Right lobe of liver (tissue), 6 donors: ENCODE data around the gene PACRG. TPM values are rescaled to one million over a fixed set of nuclear protein-coding genes. Genes with fewer than 3 reads are reported as not detected.

Experiments used
- ATAC-seq, 4 donors: fragments of 200-7000 bp; cut with Tn5 transposase; one replicate each; pipeline ENCODE4 v1.9.1; 2020; ENCODE audit warnings: mild to moderate bottlenecking in 4 of 4, moderate library complexity in 4 of 4
- DNase-seq, 3 donors: peaks; one replicate each; pipeline ENCODE4 v3.0.0-alpha.2; 2020
- H3K27ac ChIP-seq, 3 donors: fragments of 200-600 bp; one replicate each; pipeline ENCODE4 v1.8.0; 2022
- H3K27me3 ChIP-seq, 2 donors: fragments of 200-600 bp; one replicate each; pipeline ENCODE4 v1.8.0; 2022
- H3K36me3 ChIP-seq, 4 donors: fragments of 200-600 bp; sonication (generic) in 1 of 4; one replicate each; pipeline versions ENCODE4 v1.5.1 to v1.8.0; 2017 to 2022; ENCODE audit warnings: control low read depth in 1 of 4
- H3K4me1 ChIP-seq, 4 donors: fragments of 200-600 bp; sonication (generic) in 1 of 4; one replicate each; pipeline versions ENCODE4 v1.5.1 to v1.8.0; 2017 to 2022; ENCODE audit warnings: control low read depth in 1 of 4
- H3K4me3 ChIP-seq, 3 donors: fragments of 200-600 bp; one replicate each; pipeline ENCODE4 v1.8.0; 2022
- H3K9me3 ChIP-seq, 4 donors: fragments of 200-600 bp; sonication (generic) in 1 of 4; one replicate each; pipeline versions ENCODE4 v1.5.1 to v1.8.0; 2017 to 2022; ENCODE audit warnings: control low read depth in 1 of 4
- POLR2A ChIP-seq: fragments of 450-650 bp; IDR thresholded peaks from one replicate; pipeline ENCODE4 v1.6.1; 2017; ENCODE audit warnings: antibody characterized with exemption, mild to moderate bottlenecking
- WGBS: methylation state at CpG from one replicate; pipeline ENCODE4 v1.1.6; 2018; ENCODE audit warnings: low coverage, low lambda C conversion rate; ENCODE audit not compliant: insufficient coverage; ENCODE audit errors: missing lambda C conversion rate; 5-methylcytosine and 5-hydroxymethylcytosine counted together
- intact Hi-C, 2 donors: fragments of 100-400 bp; cut with DNase I; formaldehyde crosslinking; loops; one replicate each; pipeline versions ENCODE4 v1.11.2 to v1.14.1; 2022
- total RNA-seq, 6 experiments: library from RNA; depleted of rRNA in 2 of 6; stranded (reverse); fragments of >200 nt in 2 of 6; fragmentation: NEBNext Ultra II Directional in 3 of 6; extraction: Animal tissue kit (Norgen Biotek cat#: 25700) in 3 of 6; gene quantifications; one replicate each; pipeline versions ENCODE4 v1.1.0 to v1.2.4, GENCODE V29; 2016 to 2023
- TF ChIP-seq, protein P1 (sequence below), 4 donors: fragments of 200-600 bp in 3 of 4; fragments of 450-650 bp in 1 of 4; IDR thresholded peaks; one replicate each; pipeline versions ENCODE4 v1.5.1 to v1.8.0; 2016 to 2022; ENCODE audit warnings: antibody characterized with exemption in 4 of 4, mild to moderate bottlenecking in 2 of 4
- donor health status: DM: no; HTN: yes; CAD: no.
- donor health status: DM: no; HTN: no; CAD: no.
- donor health status: DM: no; HTN: no; CAD: no.
- donor health status: DM: no; HTN: yes; CAD: no.
- donor health status: DM: no; HTN: yes; CAD: no.

Gene PACRG
- total RNA-seq, 6 experiments from 2014 or later: 0.25 to 5.3 (median 2.7) TPM

DNA sequence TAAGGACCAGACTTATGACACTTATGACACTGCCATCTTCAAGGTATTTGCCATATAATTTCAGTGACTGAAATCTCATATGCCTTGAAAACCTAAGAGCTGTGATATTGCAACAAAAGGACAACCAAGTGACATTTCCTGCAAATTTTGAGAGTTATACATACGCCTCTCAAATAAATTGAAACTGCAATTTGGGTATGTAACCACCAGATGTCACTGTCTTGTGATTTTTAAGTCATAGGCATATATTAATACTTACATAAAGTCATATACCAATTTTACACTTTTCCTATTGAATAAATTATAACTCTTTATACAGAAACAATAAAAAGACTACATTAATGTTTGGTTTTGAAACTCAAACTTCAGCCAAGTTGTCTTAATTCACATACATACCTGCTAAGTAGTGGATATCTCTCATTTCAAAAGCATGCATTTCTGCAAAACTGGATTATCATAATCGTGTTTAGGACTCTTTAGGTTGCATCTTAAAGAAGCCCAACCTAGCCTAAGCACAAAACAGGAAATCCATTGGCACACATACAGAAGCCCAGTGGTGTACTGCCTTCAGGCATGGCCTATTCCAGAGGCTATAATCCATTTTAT, 180.2 kb downstream of the PACRG start:
- Histone ChIP-seq H3K4me3 (no peak overlapping the region), H3K27ac (no peak overlapping the region), H3K4me1 (no peaks in the 10 kb centered on the region), H3K9me3 (no peaks in the 10 kb centered on the region), H3K36me3 (no peaks in the 10 kb centered on the region), H3K27me3 (no peaks in the 10 kb centered on the region)
- ATAC-seq (peak in 1 of 4 donors; percentile 45), DNase-seq (no peak)
- WGBS: 61% methylated on average over 2 of the region's 2 CpGs
- TF ChIP-seq, protein P1, sequence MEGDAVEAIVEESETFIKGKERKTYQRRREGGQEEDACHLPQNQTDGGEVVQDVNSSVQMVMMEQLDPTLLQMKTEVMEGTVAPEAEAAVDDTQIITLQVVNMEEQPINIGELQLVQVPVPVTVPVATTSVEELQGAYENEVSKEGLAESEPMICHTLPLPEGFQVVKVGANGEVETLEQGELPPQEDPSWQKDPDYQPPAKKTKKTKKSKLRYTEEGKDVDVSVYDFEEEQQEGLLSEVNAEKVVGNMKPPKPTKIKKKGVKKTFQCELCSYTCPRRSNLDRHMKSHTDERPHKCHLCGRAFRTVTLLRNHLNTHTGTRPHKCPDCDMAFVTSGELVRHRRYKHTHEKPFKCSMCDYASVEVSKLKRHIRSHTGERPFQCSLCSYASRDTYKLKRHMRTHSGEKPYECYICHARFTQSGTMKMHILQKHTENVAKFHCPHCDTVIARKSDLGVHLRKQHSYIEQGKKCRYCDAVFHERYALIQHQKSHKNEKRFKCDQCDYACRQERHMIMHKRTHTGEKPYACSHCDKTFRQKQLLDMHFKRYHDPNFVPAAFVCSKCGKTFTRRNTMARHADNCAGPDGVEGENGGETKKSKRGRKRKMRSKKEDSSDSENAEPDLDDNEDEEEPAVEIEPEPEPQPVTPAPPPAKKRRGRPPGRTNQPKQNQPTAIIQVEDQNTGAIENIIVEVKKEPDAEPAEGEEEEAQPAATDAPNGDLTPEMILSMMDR (IDR thresholded peaks at IDR 0.05): peak; percentile 42 to 61 (median 45)
- no peak for TF ChIP-seq POLR2A
- intact Hi-C loops: no loop called here

DNA sequence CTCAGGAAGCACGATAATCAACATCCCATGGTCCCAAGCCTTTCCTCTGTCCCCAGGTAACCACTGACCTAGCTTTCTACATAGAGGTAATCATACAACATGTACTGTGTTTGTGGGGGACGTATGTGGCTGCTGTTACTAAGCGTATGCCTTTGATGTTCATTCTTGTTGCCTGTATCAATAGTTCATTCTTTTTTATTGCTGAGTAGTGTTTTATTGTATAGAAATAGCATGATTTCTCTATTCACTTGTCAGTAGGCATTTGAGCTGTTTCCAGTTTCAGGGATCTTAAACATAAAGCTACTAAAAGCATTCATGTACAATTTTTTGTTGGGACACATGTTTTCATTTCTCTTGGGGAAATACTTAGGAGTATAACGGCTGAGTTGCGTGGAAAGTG, 185.4 kb downstream of the PACRG start:
- Histone ChIP-seq H3K36me3 (no peaks in the 10 kb centered on the region), H3K4me1 (no peaks in the 10 kb centered on the region), H3K27me3 (no peaks in the 10 kb centered on the region), H3K9me3 (no peaks in the 10 kb centered on the region), H3K27ac (no peak overlapping the region), H3K4me3 (no peak overlapping the region)
- 84% methylated on average over 5 of the region's 5 CpGs for WGBS
- intact Hi-C loops: no loop called here
- ATAC-seq (no peak), DNase-seq (no peak)
- TF ChIP-seq, protein P1 (IDR thresholded peaks at IDR 0.05): no peak
- TF ChIP-seq POLR2A: no peak

DNA sequence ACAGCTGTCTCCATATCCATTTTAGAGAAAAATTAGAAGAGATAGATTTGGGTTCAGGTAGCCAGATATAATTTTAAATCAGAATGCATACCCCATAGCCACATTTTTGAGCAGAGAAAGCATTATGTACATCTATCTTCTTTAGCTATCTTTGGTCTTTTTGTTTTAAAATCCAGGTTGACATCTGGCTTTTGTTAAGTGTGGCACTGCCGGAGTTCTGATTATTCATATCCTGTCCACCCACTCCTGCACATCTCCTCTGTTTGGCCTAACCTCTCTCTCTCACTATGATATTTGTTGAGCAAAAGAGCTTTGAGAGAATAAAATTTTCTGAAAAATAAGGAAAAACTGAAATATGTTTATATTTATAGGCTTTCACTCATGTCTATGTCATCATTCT, 189.7 kb downstream of the PACRG start:
- Histone ChIP-seq H3K4me3 (no peak overlapping the region), H3K27me3 (no peaks in the 10 kb centered on the region), H3K9me3 (no peaks in the 10 kb centered on the region), H3K4me1 (no peaks in the 10 kb centered on the region), H3K36me3 (no peaks in the 10 kb centered on the region), H3K27ac (no peak overlapping the region)
- intact Hi-C loops: no loop called here
- ATAC-seq: no peak
- TF ChIP-seq, protein P1 (IDR thresholded peaks at IDR 0.05): no peak
- no peak for TF ChIP-seq POLR2A
- 67% methylated on average over 1 of the region's 1 CpG for WGBS
- DNase-seq: no peak

DNA sequence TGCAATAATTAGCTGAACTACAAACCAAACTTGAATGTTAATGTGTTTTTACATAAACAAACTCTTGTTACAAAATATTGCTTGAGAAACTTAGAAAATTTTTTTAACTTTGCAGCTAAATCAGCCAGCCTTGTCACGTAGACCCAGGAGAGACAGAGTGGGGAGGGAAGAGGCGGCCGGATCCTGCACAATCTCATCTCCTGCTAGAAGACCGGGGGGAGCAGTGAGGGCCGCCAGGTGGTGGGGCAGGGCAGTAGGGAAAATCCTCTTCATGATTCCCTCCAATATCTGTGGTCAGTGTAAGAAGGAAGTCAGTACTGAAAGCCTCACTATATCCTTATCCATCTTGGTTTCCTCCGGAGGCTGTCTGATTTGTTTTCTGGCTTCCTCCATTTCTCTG, 193.3 kb downstream of the PACRG start:
- DNase-seq (no peak), ATAC-seq (no peak)
- WGBS: 45% methylated on average over 6 of the region's 6 CpGs
- no peak for TF ChIP-seq POLR2A
- TF ChIP-seq, protein P1 (IDR thresholded peaks at IDR 0.05): no peak
- Histone ChIP-seq H3K9me3 (no peaks in the 10 kb centered on the region), H3K4me1 (no peaks in the 10 kb centered on the region), H3K27me3 (no peaks in the 10 kb centered on the region), H3K4me3 (no peak overlapping the region), H3K27ac (no peak overlapping the region), H3K36me3 (no peaks in the 10 kb centered on the region)
- intact Hi-C loops: no loop called here
